IMR-90 (cell line): ENCODE measurements around the gene TRAIP. TPM values are rescaled to one million over a fixed set of nuclear protein-coding genes. Genes with fewer than 3 reads are reported as not detected.
A peak's percentile ranks its signal among the peaks of the same experiment; 100 is the strongest.

Source experiments
- ATAC-seq: fragments of 200-7000 bp; cut with Tn5 transposase; 2 replicates; pipeline ENCODE4 v1.9.1; 2020; ENCODE audit warnings: low read depth, mild to moderate bottlenecking, moderate library complexity
- BruUV-seq: library from RNA; stranded (reverse); fragments of 400-500 nt; replicated peaks from 2 replicates; lab custom pipeline; 2021; lab: Mats Ljungman, UMichigan
- CTCF ChIA-PET: fragments of 300-600 bp; formaldehyde crosslinking; extraction: SDS; loops from one replicate; lab custom pipeline; 2021; ENCODE audit warnings: antibody characterized with exemption; lab: Yijun Ruan, JAX
- POLR2A ChIA-PET: fragments of 300-600 bp; sonication (Branson Sonifier 250); formaldehyde crosslinking; loops from one replicate; lab custom pipeline; 2022; ENCODE audit warnings: antibody characterized with exemption; ENCODE audit not compliant: unreplicated experiment; lab: Charles Lee
- DNase-seq: peaks from one replicate; pipeline ENCODE4 v3.0.0; 2013
- H2AFZ ChIP-seq: replicated peaks from 2 replicates; pipeline ENCODE3; 2013; ENCODE audit warnings: low read length, mild to moderate bottlenecking; ENCODE audit not compliant: poor library complexity
- H2AK5ac ChIP-seq: 2 replicates; pipeline ENCODE4 v1.6.1; 2013; ENCODE audit warnings: low read depth, low read length, inconsistent platforms
- H2AK9ac ChIP-seq: replicated peaks from 2 replicates; pipeline ENCODE3; 2013; ENCODE audit warnings: mild to moderate bottlenecking, low read depth, low read length, moderate library complexity; ENCODE audit not compliant: poor library complexity
- H2BK120ac ChIP-seq: 2 replicates; pipeline ENCODE4 v1.6.1; 2013; ENCODE audit warnings: low read depth, low read length, inconsistent platforms
- H2BK15ac ChIP-seq: 3 replicates; pipeline ENCODE4 v1.6.1; 2013; ENCODE audit warnings: low read depth, low read length, inconsistent platforms
- H2BK20ac ChIP-seq: 2 replicates; pipeline ENCODE4 v1.6.1; 2013; ENCODE audit warnings: low read depth, mild to moderate bottlenecking, inconsistent platforms, low read length, moderate library complexity
- H2BK5ac ChIP-seq: 2 replicates; pipeline ENCODE4 v1.6.1; 2013; ENCODE audit warnings: mild to moderate bottlenecking, low read depth, low read length, inconsistent platforms; ENCODE audit not compliant: poor library complexity, severe bottlenecking
- H3K14ac ChIP-seq: replicated peaks from 2 replicates; pipeline ENCODE4 v1.6.1; 2013; ENCODE audit warnings: low read depth, low read length, inconsistent platforms
- H3K18ac ChIP-seq: 2 replicates; pipeline ENCODE4 v1.6.1; 2013; ENCODE audit warnings: low read depth, low read length, control low read depth
- H3K23ac ChIP-seq: 2 replicates; pipeline ENCODE4 v1.6.1; 2013; ENCODE audit warnings: low read depth, low read length, inconsistent platforms
- H3K27ac ChIP-seq: 2 replicates; pipeline ENCODE4 v1.5.1; 2013; ENCODE audit warnings: mild to moderate bottlenecking, control low read depth, low read length; ENCODE audit not compliant: insufficient read depth
- H3K27me3 ChIP-seq: 2 replicates; pipeline ENCODE4 v1.6.1; 2013; ENCODE audit warnings: low read length; ENCODE audit not compliant: control insufficient read depth, insufficient read depth
- H3K36me3 ChIP-seq: 2 replicates; pipeline ENCODE4 v1.6.1; 2013; ENCODE audit warnings: low read length, mixed read lengths; ENCODE audit not compliant: control insufficient read depth, insufficient read depth
- H3K4ac ChIP-seq: 2 replicates; pipeline ENCODE4 v1.6.1; 2013; ENCODE audit warnings: low read depth, low read length, inconsistent platforms
- H3K4me1 ChIP-seq: 2 replicates; pipeline ENCODE4 v1.6.1; 2013; ENCODE audit warnings: low read length, mixed read lengths; ENCODE audit not compliant: control insufficient read depth, insufficient read depth
- H3K4me2 ChIP-seq: 2 replicates; pipeline ENCODE4 v1.6.1; 2013; ENCODE audit warnings: low read depth, mild to moderate bottlenecking, control low read depth, low read length, moderate library complexity
- H3K4me3 ChIP-seq: 2 replicates; pipeline ENCODE4 v1.5.1; 2013; ENCODE audit warnings: low read depth, mild to moderate bottlenecking, control low read depth, low read length, moderate library complexity; ENCODE audit not compliant: insufficient read depth
- H3K56ac ChIP-seq: 2 replicates; pipeline ENCODE4 v1.6.1; 2013; ENCODE audit warnings: low read length, inconsistent platforms; ENCODE audit not compliant: insufficient read depth; ENCODE audit errors: extremely low read depth
- H3K79me1 ChIP-seq, 2 experiments: 2 replicates each; pipeline ENCODE4 v1.6.1; 2013; ENCODE audit warnings: low read length in 2 of 2, inconsistent platforms in 1 of 2, low read depth in 1 of 2
- H3K9ac ChIP-seq: 2 replicates; pipeline ENCODE4 v1.6.1; 2013; ENCODE audit warnings: low read depth, low read length, control low read depth
- H3K9me1 ChIP-seq: 2 replicates; pipeline ENCODE4 v1.6.1; 2013; ENCODE audit warnings: low read length, inconsistent platforms; ENCODE audit not compliant: insufficient read depth
- H3K9me3 ChIP-seq: 2 replicates; pipeline ENCODE4 v1.6.1; 2013; ENCODE audit warnings: low read length; ENCODE audit not compliant: control insufficient read depth, insufficient read depth
- H4K20me1 ChIP-seq: 2 replicates; pipeline ENCODE4 v1.6.1; 2013; ENCODE audit warnings: low read length, inconsistent platforms; ENCODE audit not compliant: insufficient read depth
- H4K5ac ChIP-seq: 2 replicates; pipeline ENCODE4 v1.6.1; 2013; ENCODE audit warnings: mild to moderate bottlenecking, low read depth, low read length, control low read depth
- H4K8ac ChIP-seq, 2 experiments: 2 replicates each; pipeline ENCODE4 v1.6.1; 2013; ENCODE audit warnings: low read depth in 2 of 2, low read length in 2 of 2, control low read depth in 1 of 2, inconsistent platforms in 1 of 2
- H4K91ac ChIP-seq: 2 replicates; pipeline ENCODE4 v1.6.1; 2013; ENCODE audit warnings: low read depth, low read length, inconsistent platforms; ENCODE audit not compliant: insufficient read depth
- CEBPB ChIP-seq: IDR thresholded peaks from 2 replicates; pipeline ENCODE4 v1.6.1; 2012; ENCODE audit warnings: low read depth, low read length, improper control_type of control experiment
- CHD1 ChIP-seq: IDR thresholded peaks from 2 replicates; pipeline ENCODE4 v1.6.1; 2012; ENCODE audit warnings: low read depth, low read length, improper control_type of control experiment
- FOS ChIP-seq: fragments of 150-350 bp; IDR thresholded peaks from 2 replicates; pipeline ENCODE4 v1.6.1; 2016; ENCODE audit warnings: low read depth, low read length
- MAFK ChIP-seq: IDR thresholded peaks from 2 replicates; pipeline ENCODE4 v1.6.1; 2012; ENCODE audit warnings: low read depth, low read length, improper control_type of control experiment
- MAZ ChIP-seq: IDR thresholded peaks from 2 replicates; pipeline ENCODE4 v1.6.1; 2012; ENCODE audit warnings: low read depth, mild to moderate bottlenecking, low read length, improper control_type of control experiment, moderate library complexity, borderline replicate concordance
- NFE2L2 ChIP-seq: fragments of 150-350 bp; IDR thresholded peaks from 2 replicates; pipeline ENCODE4 v1.6.1; 2016; ENCODE audit warnings: low read depth, mild to moderate bottlenecking, low read length
- RAD21 ChIP-seq: IDR thresholded peaks from 2 replicates; pipeline ENCODE4 v1.6.1; 2012; ENCODE audit warnings: low read length, improper control_type of control experiment
- RCOR1 ChIP-seq: IDR thresholded peaks from 2 replicates; pipeline ENCODE4 v1.6.1; 2012; ENCODE audit warnings: mild to moderate bottlenecking, low read length, improper control_type of control experiment; ENCODE audit not compliant: insufficient replicate concordance
- WGBS, 2 experiments: methylation state at CpG; one replicate each; pipeline versions ENCODE4 v1.1.5 to v1.1.7; 2013; ENCODE audit warnings: missing lambda C conversion rate in 2 of 2; ENCODE audit not compliant: insufficient read length in 1 of 2; ENCODE audit errors: extremely low coverage in 2 of 2; 5-methylcytosine and 5-hydroxymethylcytosine counted together
- dilution Hi-C: fragments of 300-500 bp; cut with HindIII; formaldehyde crosslinking; loops from one replicate; pipeline ENCODE4 v1.14.3; 2018; ENCODE audit warnings: low sequenced_read_pairs; ENCODE audit not compliant: unreplicated experiment
- in situ Hi-C: fragments of 300-500 bp; cut with MboI; formaldehyde crosslinking; loops from 3 replicates; pipeline ENCODE4 v1.14.3; 2019; ENCODE audit warnings: low sequenced_read_pairs, inconsistent platforms, mixed read lengths
- intact Hi-C: fragments of 100-400 bp; cut with micrococcal nuclease; formaldehyde crosslinking; loops from 2 replicates; pipeline ENCODE4 v1.10.0; 2022
- polyA plus RNA-seq, 3 experiments: library from polyadenylated mRNA; depleted of rRNA; stranded (reverse); fragments of >200 nt; gene quantifications; 2 replicates each; pipeline ENCODE4 v1.2.3, GENCODE V29; 2012; ENCODE audit warnings: low replicate concordance in 1 of 3
- total RNA-seq: library from RNA; depleted of rRNA; stranded (reverse); fragments of >200 nt; gene quantifications from 2 replicates; pipeline ENCODE4 v1.2.3, GENCODE V29; 2012
- TF ChIP-seq, protein P1 (sequence below): fragments of 150-350 bp; IDR thresholded peaks from 2 replicates; pipeline ENCODE4 v1.6.1; 2016; ENCODE audit warnings: low read depth, mild to moderate bottlenecking, low read length, moderate library complexity, borderline replicate concordance
- TF ChIP-seq, protein P2 (sequence below): fragments of 150-350 bp; IDR thresholded peaks from 2 replicates; pipeline ENCODE4 v1.6.1; 2017; ENCODE audit warnings: mild to moderate bottlenecking, antibody characterized with exemption, low read length, low read depth
- TF ChIP-seq, protein P3 (sequence below): conservative IDR thresholded peaks from 2 replicates; pipeline ENCODE4 v1.5.1; 2012; ENCODE audit warnings: mild to moderate bottlenecking, low read depth, low read length, improper control_type of control experiment

Gene TRAIP
- total and polyA plus RNA-seq, 2 of the 4 experiments (the other 2 are of a cell fraction): 6.3 to 9.2 TPM

DNA sequence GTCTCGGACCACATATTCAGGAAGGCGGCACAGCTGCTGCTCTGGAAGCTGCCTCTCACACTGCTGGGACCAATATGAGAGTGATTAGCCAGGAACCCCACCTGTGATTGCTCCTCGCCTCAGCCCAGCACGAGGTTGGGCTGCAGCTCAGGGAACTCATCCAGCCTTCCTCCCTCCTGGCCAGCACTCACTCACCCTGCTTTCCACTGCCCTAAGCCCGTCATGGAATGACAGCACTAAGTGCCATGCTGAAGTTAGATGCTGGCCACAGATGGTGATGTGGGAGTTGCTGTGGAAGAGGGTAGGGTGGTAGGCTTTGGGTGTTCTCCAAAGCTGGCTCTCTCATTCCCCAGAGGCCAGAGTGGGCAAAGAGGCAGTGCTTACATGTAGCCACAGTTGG lies 40.0 kb upstream of the TRAIP start:
- BruUV-seq: no TSS peak
- no peak overlapping the region for H3K56ac ChIP-seq
- no CpG with 5 or more reads among the region's 5 CpGs for WGBS, 2 experiments
- H3K23ac ChIP-seq: no peak overlapping the region
- no peak overlapping the region for H3K9ac ChIP-seq
- TF ChIP-seq, protein P1, sequence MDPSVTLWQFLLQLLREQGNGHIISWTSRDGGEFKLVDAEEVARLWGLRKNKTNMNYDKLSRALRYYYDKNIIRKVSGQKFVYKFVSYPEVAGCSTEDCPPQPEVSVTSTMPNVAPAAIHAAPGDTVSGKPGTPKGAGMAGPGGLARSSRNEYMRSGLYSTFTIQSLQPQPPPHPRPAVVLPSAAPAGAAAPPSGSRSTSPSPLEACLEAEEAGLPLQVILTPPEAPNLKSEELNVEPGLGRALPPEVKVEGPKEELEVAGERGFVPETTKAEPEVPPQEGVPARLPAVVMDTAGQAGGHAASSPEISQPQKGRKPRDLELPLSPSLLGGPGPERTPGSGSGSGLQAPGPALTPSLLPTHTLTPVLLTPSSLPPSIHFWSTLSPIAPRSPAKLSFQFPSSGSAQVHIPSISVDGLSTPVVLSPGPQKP: no peak
- no peak for TF ChIP-seq FOS
- no peak for TF ChIP-seq MAZ
- no peak for TF ChIP-seq CHD1
- no peak for TF ChIP-seq NFE2L2
- TF ChIP-seq, protein P2, sequence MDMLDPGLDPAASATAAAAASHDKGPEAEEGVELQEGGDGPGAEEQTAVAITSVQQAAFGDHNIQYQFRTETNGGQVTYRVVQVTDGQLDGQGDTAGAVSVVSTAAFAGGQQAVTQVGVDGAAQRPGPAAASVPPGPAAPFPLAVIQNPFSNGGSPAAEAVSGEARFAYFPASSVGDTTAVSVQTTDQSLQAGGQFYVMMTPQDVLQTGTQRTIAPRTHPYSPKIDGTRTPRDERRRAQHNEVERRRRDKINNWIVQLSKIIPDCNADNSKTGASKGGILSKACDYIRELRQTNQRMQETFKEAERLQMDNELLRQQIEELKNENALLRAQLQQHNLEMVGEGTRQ: no peak
- no peak for TF ChIP-seq MAFK
- TF ChIP-seq RCOR1: no peak
- no peak for TF ChIP-seq CEBPB
- TF ChIP-seq, protein P3, sequence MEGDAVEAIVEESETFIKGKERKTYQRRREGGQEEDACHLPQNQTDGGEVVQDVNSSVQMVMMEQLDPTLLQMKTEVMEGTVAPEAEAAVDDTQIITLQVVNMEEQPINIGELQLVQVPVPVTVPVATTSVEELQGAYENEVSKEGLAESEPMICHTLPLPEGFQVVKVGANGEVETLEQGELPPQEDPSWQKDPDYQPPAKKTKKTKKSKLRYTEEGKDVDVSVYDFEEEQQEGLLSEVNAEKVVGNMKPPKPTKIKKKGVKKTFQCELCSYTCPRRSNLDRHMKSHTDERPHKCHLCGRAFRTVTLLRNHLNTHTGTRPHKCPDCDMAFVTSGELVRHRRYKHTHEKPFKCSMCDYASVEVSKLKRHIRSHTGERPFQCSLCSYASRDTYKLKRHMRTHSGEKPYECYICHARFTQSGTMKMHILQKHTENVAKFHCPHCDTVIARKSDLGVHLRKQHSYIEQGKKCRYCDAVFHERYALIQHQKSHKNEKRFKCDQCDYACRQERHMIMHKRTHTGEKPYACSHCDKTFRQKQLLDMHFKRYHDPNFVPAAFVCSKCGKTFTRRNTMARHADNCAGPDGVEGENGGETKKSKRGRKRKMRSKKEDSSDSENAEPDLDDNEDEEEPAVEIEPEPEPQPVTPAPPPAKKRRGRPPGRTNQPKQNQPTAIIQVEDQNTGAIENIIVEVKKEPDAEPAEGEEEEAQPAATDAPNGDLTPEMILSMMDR: no peak
- no peak for TF ChIP-seq RAD21
- ATAC-seq: no peak
- no peak for DNase-seq
- no peak overlapping the region for H2BK15ac ChIP-seq
- H3K9me1 ChIP-seq: peaks cover 2% of the 10 kb centered on the region; the same call in 1 of the 2 replicates
- intact Hi-C loops: no loop called here
- H3K27me3 ChIP-seq: no peaks in the 10 kb centered on the region
- H3K4me2 ChIP-seq: no peak overlapping the region
- H4K8ac ChIP-seq: no peak overlapping the region
- no peak overlapping the region for H3K4ac ChIP-seq
- H2BK5ac ChIP-seq: no peak overlapping the region
- H3K27ac ChIP-seq: no peak overlapping the region
- H3K79me1 ChIP-seq: no peaks in the 10 kb centered on the region
- no peak overlapping the region for H2BK20ac ChIP-seq
- peaks cover 8% of the 10 kb centered on the region for H3K4me1 ChIP-seq
- no peak overlapping the region for H3K14ac ChIP-seq
- H3K36me3 ChIP-seq: no peaks in the 10 kb centered on the region
- H2AFZ ChIP-seq: no peak overlapping the region
- no peaks in the 10 kb centered on the region for H4K20me1 ChIP-seq
- no peak overlapping the region for H4K91ac ChIP-seq
- H2BK120ac ChIP-seq: no peak overlapping the region
- no peak overlapping the region for H3K18ac ChIP-seq
- no peaks in the 10 kb centered on the region for H3K9me3 ChIP-seq
- dilution Hi-C loops: no loop called here
- H3K4me3 ChIP-seq: no peak overlapping the region
- CTCF ChIA-PET: no interaction called here
- POLR2A ChIA-PET: no interaction called here
- H4K5ac ChIP-seq: no peak overlapping the region
- in situ Hi-C loops: no loop called here
- H2AK5ac ChIP-seq: no peak overlapping the region
- H2AK9ac ChIP-seq: peak overlapping the region; percentile 55
